HepG2 (cell line): ENCODE results near the gene RPS17. TPM values are rescaled to one million over a fixed set of nuclear protein-coding genes. Genes with fewer than 3 reads are reported as not detected.
A peak's percentile ranks its signal among the peaks of the same experiment; 100 is the strongest.

Source experiments
- CAMTA2 ChIP-seq: sonication (generic); formaldehyde crosslinking; IDR thresholded peaks from 2 replicates; pipeline ENCODE4 v1.4.0; 2020; ENCODE audit warnings: mild to moderate bottlenecking, missing genetic modification reagents, borderline replicate concordance
- DRAP1 ChIP-seq: IDR thresholded peaks from 2 replicates; pipeline ENCODE4 v1.6.1; 2016; ENCODE audit warnings: missing genetic modification reagents, missing compliant biosample characterization
- GABPB1 ChIP-seq: IDR thresholded peaks from 2 replicates; pipeline ENCODE4 v1.6.1; 2016; ENCODE audit warnings: mild to moderate bottlenecking, missing genetic modification reagents, moderate library complexity, missing compliant biosample characterization
- HNF4G ChIP-seq, 2 experiments: sonication (generic) in 1 of 2; formaldehyde crosslinking in 1 of 2; IDR thresholded peaks; 2 replicates each; pipeline versions ENCODE4 v1.4.0 to v1.6.1; 2011 to 2020; ENCODE audit warnings: borderline replicate concordance in 2 of 2, low read depth in 2 of 2, mild to moderate bottlenecking in 2 of 2, low read length in 1 of 2, missing genetic modification reagents in 1 of 2, moderate library complexity in 1 of 2
- HNRNPUL1 ChIP-seq: fragments of 200-400 bp; formaldehyde crosslinking; IDR thresholded peaks from 2 replicates; pipeline ENCODE4 v1.6.1; 2017; ENCODE audit warnings: low read depth, mild to moderate bottlenecking, low read length, moderate library complexity
- KLF12 ChIP-seq: sonication (generic); formaldehyde crosslinking; IDR thresholded peaks from 2 replicates; pipeline ENCODE4 v1.4.0; 2020; ENCODE audit warnings: missing genetic modification reagents, borderline replicate concordance
- RFXAP ChIP-seq: sonication (generic); formaldehyde crosslinking; IDR thresholded peaks from 2 replicates; pipeline ENCODE4 v1.4.0; 2020; ENCODE audit warnings: missing genetic modification reagents, borderline replicate concordance
- SNAPC4 ChIP-seq: sonication (generic); formaldehyde crosslinking; IDR thresholded peaks from 2 replicates; pipeline ENCODE4 v1.4.0; 2020; ENCODE audit warnings: mild to moderate bottlenecking, missing genetic modification reagents
- SP2 ChIP-seq: sonication (generic); formaldehyde crosslinking; IDR thresholded peaks from 2 replicates; pipeline ENCODE4 v1.5.1; 2020; ENCODE audit warnings: mild to moderate bottlenecking, missing genetic modification reagents
- ZNF274 ChIP-seq: sonication (generic); formaldehyde crosslinking; IDR thresholded peaks from 2 replicates; pipeline ENCODE4 v1.5.1; 2020; ENCODE audit warnings: mild to moderate bottlenecking, missing genetic modification reagents
- ZNF275 ChIP-seq: sonication (generic); formaldehyde crosslinking; IDR thresholded peaks from 2 replicates; pipeline ENCODE4 v1.8.0; 2022; ENCODE audit warnings: missing genetic modification reagents, mild to moderate bottlenecking, inconsistent platforms, borderline replicate concordance
- ZNF687 ChIP-seq: sonication (generic); formaldehyde crosslinking; IDR thresholded peaks from 2 replicates; pipeline ENCODE4 v1.5.1; 2020; ENCODE audit warnings: mild to moderate bottlenecking, missing genetic modification reagents, moderate library complexity
- ZNF724P ChIP-seq: sonication (generic); formaldehyde crosslinking; IDR thresholded peaks from 2 replicates; pipeline ENCODE4 v1.8.0; 2022; ENCODE audit warnings: missing genetic modification reagents, borderline replicate concordance
- polyA plus RNA-seq, 8 experiments: library from polyadenylated mRNA; depleted of rRNA in 3 of 8; stranded (reverse) in 7 of 8; unstranded in 1 of 8; fragments of >200 nt; fragmentation: Illumina TruSeq in 4 of 8; extraction: Trizol in 4 of 8; gene quantifications; 2 replicates each; pipeline versions ENCODE4 v1.2.1 to v1.2.3, GENCODE V29; 2011 to 2016; ENCODE audit warnings: low read depth in 4 of 8, missing spikeins in 1 of 8, mixed read lengths in 1 of 8; ENCODE audit not compliant: insufficient read depth in 1 of 8
- total RNA-seq, 5 experiments: library from RNA; depleted of rRNA; stranded (reverse); fragments of >200 nt; fragmentation: Illumina TruSeq; extraction: Trizol; gene quantifications; 2 replicates each; pipeline ENCODE4 v1.2.3, GENCODE V29; 2016; ENCODE audit warnings: low read depth in 1 of 5

Gene RPS17
- total and polyA plus RNA-seq, 2 of the 13 experiments (the other 11 are each of a cell fraction or from before 2014, with no cell fraction given) = 2,570 to 5,021 TPM

- TF ChIP-seq ZNF687 (CRISPR knock-in tag) = peak; percentile 60
- no peak for TF ChIP-seq SNAPC4 (CRISPR knock-in tag)
- no peak for TF ChIP-seq ZNF275
- no peak for TF ChIP-seq CAMTA2 (CRISPR knock-in tag)
- TF ChIP-seq SP2 (CRISPR knock-in tag) = 0 out of 2 replicates have a peak, but pooled peaks have one; percentile 24
- TF ChIP-seq KLF12 = no peak
- no peak for TF ChIP-seq ZNF274 (CRISPR knock-in tag)
- TF ChIP-seq DRAP1 = peak; percentile 29; the same call in 1 of the 2 replicates
- no peak for TF ChIP-seq RFXAP
- TF ChIP-seq ZNF724P (CRISPR knock-in tag) = no peak
- no peak for TF ChIP-seq HNF4G (IDR thresholded peaks at IDR 0.05; ENCODE audit: borderline replicate concordance, low read depth, low read length)
- no peak for TF ChIP-seq HNF4G (CRISPR knock-in tag; IDR thresholded peaks at IDR 0.05; ENCODE audit: borderline replicate concordance, low read depth)
- peak; percentile 37 for TF ChIP-seq GABPB1 (CRISPR knock-in tag)
- no peak for TF ChIP-seq HNRNPUL1
Measured at GRCh38 chr15:82530606-82531379, 9.5 kb downstream of the RPS17 start (continued).
